Smooth muscle cell (in vitro differentiated cells): ENCODE results near the gene VAPA. TPM values are rescaled to one million over a fixed set of nuclear protein-coding genes. Genes with fewer than 3 reads are reported as not detected.

Source experiments
- DNase-seq: peaks from one replicate; lab custom pipeline; 2025; ENCODE audit not compliant: unreplicated experiment; lab: John Stamatoyannopoulos, UW
- H2AFZ ChIP-seq: fragments of 200-600 bp; sonication (generic); 2 replicates; pipeline ENCODE4 v1.6.0; 2016; ENCODE audit warnings: antibody characterized with exemption, low read depth, mild to moderate bottlenecking
- H3F3A ChIP-seq: fragments of 200-600 bp; sonication (generic); 2 replicates; pipeline ENCODE4 v1.6.0; 2017; ENCODE audit warnings: antibody characterized with exemption, low read depth
- H3K27ac ChIP-seq: fragments of 200-600 bp; sonication (generic); 2 replicates; pipeline ENCODE4 v1.5.1; 2016; ENCODE audit warnings: low read depth, mild to moderate bottlenecking
- H3K27me3 ChIP-seq: fragments of 200-600 bp; sonication (generic); 2 replicates; pipeline ENCODE4 v1.6.1; 2016; ENCODE audit warnings: low read depth, mild to moderate bottlenecking
- H3K36me3 ChIP-seq: fragments of 200-600 bp; sonication (generic); 2 replicates; pipeline ENCODE4 v1.5.1; 2016; ENCODE audit warnings: low read depth
- H3K4me1 ChIP-seq: fragments of 200-600 bp; sonication (generic); 2 replicates; pipeline ENCODE4 v1.5.1; 2016; ENCODE audit warnings: low read depth
- H3K4me2 ChIP-seq: fragments of 200-600 bp; sonication (generic); 2 replicates; pipeline ENCODE4 v1.6.0; 2016; ENCODE audit warnings: mild to moderate bottlenecking
- H3K4me3 ChIP-seq: fragments of 200-600 bp; sonication (generic); 2 replicates; pipeline ENCODE4 v1.5.1; 2016; ENCODE audit warnings: mild to moderate bottlenecking
- H3K79me2 ChIP-seq: fragments of 200-600 bp; sonication (generic); 2 replicates; pipeline ENCODE4 v1.6.0; 2016; ENCODE audit warnings: low read depth, mild to moderate bottlenecking
- H3K9ac ChIP-seq: fragments of 200-600 bp; sonication (generic); 2 replicates; pipeline ENCODE4 v1.6.0; 2016; ENCODE audit warnings: low read depth
- H3K9me3 ChIP-seq: fragments of 200-600 bp; sonication (generic); replicated peaks from 2 replicates; pipeline ENCODE4 v1.5.1; 2016; ENCODE audit warnings: low read depth
- H4K20me1 ChIP-seq: fragments of 200-600 bp; sonication (generic); 2 replicates; pipeline ENCODE4 v1.6.0; 2016; ENCODE audit warnings: low read depth
- WGBS: methylation state at CpG from one replicate; pipeline ENCODE4 v1.1.7; 2016; ENCODE audit warnings: low lambda C conversion rate; 5-methylcytosine and 5-hydroxymethylcytosine counted together
- polyA plus RNA-seq: library from polyadenylated mRNA; unstranded; fragments of >200 nt; fragmentation: Nextera tagmentation; extraction: Ambion mirVana; gene quantifications from 2 replicates; pipeline ENCODE4 v1.2.1, GENCODE V29; 2016
- total RNA-seq: library from RNA; depleted of rRNA; stranded (reverse); fragments of >200 nt; gene quantifications from 2 replicates; pipeline ENCODE4 v1.2.3, GENCODE V29; 2014
- TF ChIP-seq, protein P1 (sequence below): fragments of 200-600 bp; sonication (generic); IDR thresholded peaks from 2 replicates; pipeline ENCODE4 v1.5.1; 2017; ENCODE audit warnings: borderline replicate concordance, mild to moderate bottlenecking, antibody characterized with exemption; ENCODE audit not compliant: insufficient read depth, poor library complexity, severe bottlenecking

The VAPA gene
- total and polyA plus RNA-seq, 2 experiments from 2014 or later = 315 to 350 TPM

DNA sequence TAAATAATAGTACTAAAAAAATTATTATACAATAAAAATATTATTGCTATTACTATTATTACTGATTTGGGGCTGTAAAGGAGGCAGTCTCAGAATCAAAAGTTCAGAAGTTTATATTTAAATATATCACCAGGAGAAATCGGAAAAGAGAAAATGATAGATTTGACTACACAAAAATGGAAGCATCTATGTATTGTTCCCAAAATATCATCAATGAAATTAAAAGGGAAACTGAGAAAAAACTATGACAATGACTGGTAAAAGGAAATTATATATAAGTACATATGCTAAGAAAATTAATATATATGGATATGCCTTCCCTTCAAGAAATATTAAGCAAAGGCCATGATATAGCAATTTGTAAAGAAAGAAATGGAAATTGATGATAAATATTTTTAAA, 35.7 kb upstream of the VAPA start:
- Histone ChIP-seq H3K36me3 (no peaks in the 10 kb centered on the region), H3K4me3 (peak overlapping the region; percentile 36), H3K27me3 (no peaks in the 10 kb centered on the region), H3K4me2 (peak overlapping the region; percentile 84), H3K27ac (peak overlapping the region; percentile 86), H3K4me1 (peaks cover 17% of the 10 kb centered on the region), H3K79me2 (peaks cover 3% of the 10 kb centered on the region), H2AFZ (no peak overlapping the region), H3K9me3 (no peaks in the 10 kb centered on the region), H3K9ac (no peak overlapping the region), H3F3A (peaks cover 12% of the 10 kb centered on the region), H4K20me1 (no peaks in the 10 kb centered on the region)
- 98% methylated on average over 1 of the region's 1 CpG for WGBS
- no peak for DNase-seq
- TF ChIP-seq, protein P1, sequence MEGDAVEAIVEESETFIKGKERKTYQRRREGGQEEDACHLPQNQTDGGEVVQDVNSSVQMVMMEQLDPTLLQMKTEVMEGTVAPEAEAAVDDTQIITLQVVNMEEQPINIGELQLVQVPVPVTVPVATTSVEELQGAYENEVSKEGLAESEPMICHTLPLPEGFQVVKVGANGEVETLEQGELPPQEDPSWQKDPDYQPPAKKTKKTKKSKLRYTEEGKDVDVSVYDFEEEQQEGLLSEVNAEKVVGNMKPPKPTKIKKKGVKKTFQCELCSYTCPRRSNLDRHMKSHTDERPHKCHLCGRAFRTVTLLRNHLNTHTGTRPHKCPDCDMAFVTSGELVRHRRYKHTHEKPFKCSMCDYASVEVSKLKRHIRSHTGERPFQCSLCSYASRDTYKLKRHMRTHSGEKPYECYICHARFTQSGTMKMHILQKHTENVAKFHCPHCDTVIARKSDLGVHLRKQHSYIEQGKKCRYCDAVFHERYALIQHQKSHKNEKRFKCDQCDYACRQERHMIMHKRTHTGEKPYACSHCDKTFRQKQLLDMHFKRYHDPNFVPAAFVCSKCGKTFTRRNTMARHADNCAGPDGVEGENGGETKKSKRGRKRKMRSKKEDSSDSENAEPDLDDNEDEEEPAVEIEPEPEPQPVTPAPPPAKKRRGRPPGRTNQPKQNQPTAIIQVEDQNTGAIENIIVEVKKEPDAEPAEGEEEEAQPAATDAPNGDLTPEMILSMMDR = no peak

DNA sequence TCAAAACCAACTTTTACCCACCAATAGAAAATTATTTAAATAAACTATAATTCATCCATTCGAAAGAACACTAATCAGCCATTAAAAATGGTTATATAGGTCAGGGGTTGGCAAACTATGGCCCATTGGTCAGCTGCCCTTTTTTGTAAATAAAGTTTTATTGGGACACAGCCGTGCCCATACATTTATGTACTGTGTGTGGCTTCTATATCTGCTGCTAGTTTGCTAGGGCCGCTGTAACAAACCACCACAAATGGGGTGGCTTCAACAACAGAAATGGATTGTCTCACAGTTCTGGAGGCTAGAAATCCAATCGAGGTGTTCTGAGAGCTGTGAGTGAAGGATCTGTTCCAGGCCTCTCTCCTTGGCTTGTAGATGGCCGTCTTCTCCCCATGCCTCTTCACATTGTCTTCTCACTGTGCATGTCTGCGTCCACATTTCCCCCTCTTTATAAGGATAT, 35.0 kb upstream of the VAPA start:
- H3K4me1 ChIP-seq = peaks cover 17% of the 10 kb centered on the region
- no peaks in the 10 kb centered on the region for H4K20me1 ChIP-seq
- H3K27me3 ChIP-seq = no peaks in the 10 kb centered on the region
- no peak for DNase-seq
- H3F3A ChIP-seq = peaks cover 12% of the 10 kb centered on the region
- peaks cover 3% of the 10 kb centered on the region for H3K79me2 ChIP-seq
- H3K4me3 ChIP-seq = no peak overlapping the region
- no peak overlapping the region for H3K4me2 ChIP-seq
- H3K9ac ChIP-seq = no peak overlapping the region
- 92% methylated on average over 6 of the region's 6 CpGs for WGBS
- H3K36me3 ChIP-seq = no peaks in the 10 kb centered on the region
- H3K9me3 ChIP-seq = no peaks in the 10 kb centered on the region
- TF ChIP-seq, protein P1 = no peak
- no peak overlapping the region for H3K27ac ChIP-seq
- H2AFZ ChIP-seq = no peak overlapping the region

DNA sequence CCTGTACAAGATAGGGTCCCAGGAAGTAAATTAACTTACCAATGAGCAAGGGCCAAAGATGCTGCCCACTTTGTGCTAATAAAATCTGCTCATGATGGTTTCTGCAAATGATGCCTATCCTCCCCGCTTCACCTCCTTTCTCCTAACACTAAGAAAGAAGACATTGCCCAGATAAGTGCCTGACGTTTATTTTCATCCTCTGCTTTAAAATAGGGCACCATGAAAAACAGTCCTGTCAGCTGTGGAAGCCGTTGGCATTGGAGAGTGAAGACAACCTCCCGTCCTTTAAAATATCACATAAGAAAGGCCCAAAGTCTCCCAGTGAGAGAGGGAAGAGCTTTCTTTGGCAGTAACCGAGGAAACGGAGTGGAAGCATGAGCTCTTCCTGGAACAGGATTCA, 29.7 kb upstream of the VAPA start:
- H3K79me2 ChIP-seq = no peaks in the 10 kb centered on the region
- no peaks in the 10 kb centered on the region for H3K27me3 ChIP-seq
- no peak for DNase-seq
- 85% methylated on average over 6 of the region's 6 CpGs for WGBS
- no peaks in the 10 kb centered on the region for H4K20me1 ChIP-seq
- H3K9me3 ChIP-seq = no peaks in the 10 kb centered on the region
- H3K4me1 ChIP-seq = no peaks in the 10 kb centered on the region
- TF ChIP-seq, protein P1 = no peak
- no peak overlapping the region for H2AFZ ChIP-seq
- H3K36me3 ChIP-seq = no peaks in the 10 kb centered on the region
- H3F3A ChIP-seq = no peaks in the 10 kb centered on the region
- no peak overlapping the region for H3K9ac ChIP-seq
- no peak overlapping the region for H3K27ac ChIP-seq
- no peak overlapping the region for H3K4me2 ChIP-seq
- no peak overlapping the region for H3K4me3 ChIP-seq

DNA sequence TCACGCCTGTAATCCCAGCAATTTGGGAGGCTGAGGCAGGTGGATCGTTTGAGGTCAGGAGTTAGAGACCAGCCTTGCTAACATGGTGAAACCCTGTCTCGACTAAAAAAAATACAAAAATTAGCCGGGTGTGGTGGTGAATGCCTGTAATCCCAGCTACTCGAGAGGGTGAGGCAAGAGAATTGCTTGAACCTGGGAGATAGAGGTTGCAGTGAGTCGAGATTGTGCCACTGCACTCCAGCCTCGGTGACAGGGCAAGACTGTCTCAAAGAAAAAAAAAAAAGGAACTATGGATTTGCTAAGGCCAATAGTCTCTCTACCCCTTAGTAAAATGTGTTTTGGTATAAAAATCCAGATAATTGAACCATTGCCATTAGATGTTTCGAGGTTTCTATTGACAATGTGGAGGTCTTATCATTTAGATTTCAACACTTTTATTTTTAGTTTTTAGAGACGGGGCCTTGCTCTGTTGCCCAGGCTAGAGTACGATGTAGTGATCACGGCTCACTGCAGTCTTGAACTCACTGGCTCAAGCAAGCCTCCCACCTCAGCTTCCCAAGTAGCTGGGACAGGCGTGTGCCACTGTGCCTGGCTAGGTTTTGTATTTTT, 29.2 kb upstream of the VAPA start:
- no peaks in the 10 kb centered on the region for H3K36me3 ChIP-seq
- no peaks in the 10 kb centered on the region for H3K9me3 ChIP-seq
- DNase-seq = no peak
- WGBS = 96% methylated on average over 12 of the region's 12 CpGs
- H4K20me1 ChIP-seq = no peaks in the 10 kb centered on the region
- H3K9ac ChIP-seq = no peak overlapping the region
- no peaks in the 10 kb centered on the region for H3F3A ChIP-seq
- H3K27me3 ChIP-seq = no peaks in the 10 kb centered on the region
- H2AFZ ChIP-seq = no peak overlapping the region
- TF ChIP-seq, protein P1 = no peak
- no peak overlapping the region for H3K4me3 ChIP-seq
- no peak overlapping the region for H3K27ac ChIP-seq
- no peaks in the 10 kb centered on the region for H3K4me1 ChIP-seq
- no peaks in the 10 kb centered on the region for H3K79me2 ChIP-seq
- no peak overlapping the region for H3K4me2 ChIP-seq
